Activated CD4-positive, alpha-beta T cell treated with anti-CD3 and anti-CD28 coated beads for 36 hours (primary cell): ENCODE measurements around the gene SLC3A2. TPM values are rescaled to one million over a fixed set of nuclear protein-coding genes. Genes with fewer than 3 reads are reported as not detected.
A peak's percentile ranks its signal among the peaks of the same experiment; 100 is the strongest.

Source experiments
- ATAC-seq: fragments of 200-7000 bp; cut with Tn5 transposase; one replicate; pipeline ENCODE4 v1.10.0; 2021; ENCODE audit warnings: mild to moderate bottlenecking, moderate library complexity
- CTCF ChIA-PET: fragments of 350-600 bp; sonication (Branson Sonifier 250); formaldehyde crosslinking; loops from one replicate; lab custom pipeline; 2021; ENCODE audit warnings: antibody characterized with exemption; lab: Charles Lee
- POLR2A ChIA-PET: fragments of 350-600 bp; sonication (Branson Sonifier 250); formaldehyde crosslinking; loops from one replicate; lab custom pipeline; 2021; ENCODE audit warnings: antibody characterized with exemption, inconsistent platforms; lab: Charles Lee
- DNase-seq: peaks from one replicate; pipeline ENCODE4 v3.0.0-alpha.2; 2020
- H3K27ac Mint-ChIP-seq: one replicate; pipeline ENCODE4 v1.8.0; 2021; ENCODE audit warnings: mixed read lengths
- H3K27me3 Mint-ChIP-seq: one replicate; pipeline ENCODE4 v1.8.0; 2021; ENCODE audit warnings: mixed read lengths
- H3K36me3 Mint-ChIP-seq: one replicate; pipeline ENCODE4 v1.8.0; 2021; ENCODE audit warnings: low read depth, mixed read lengths
- H3K4me1 Mint-ChIP-seq: one replicate; pipeline ENCODE4 v1.8.0; 2021; ENCODE audit warnings: mixed read lengths
- H3K4me3 Mint-ChIP-seq: one replicate; pipeline ENCODE4 v1.8.0; 2021; ENCODE audit warnings: mild to moderate bottlenecking, moderate library complexity, mixed read lengths
- H3K9me3 Mint-ChIP-seq: one replicate; pipeline ENCODE4 v1.8.0; 2021; ENCODE audit warnings: low read depth, mixed read lengths
- intact Hi-C, 2 experiments: fragments of 100-400 bp; cut with DNase I in 1 of 2; cut with micrococcal nuclease in 1 of 2; formaldehyde crosslinking; loops; one replicate each; pipeline versions ENCODE4 v1.14.2 to v1.15.1; 2022 to 2024; cut with DNase I, micrococcal nuclease
- total RNA-seq, 2 experiments: library from RNA; stranded (reverse); gene quantifications; one replicate each; pipeline ENCODE4 v1.2.3, GENCODE V29; 2021

Gene SLC3A2
- total RNA-seq, 2 experiments from 2014 or later = 401 to 402 TPM

GRCh38 chr11:62852523-62853188, 28.0 kb upstream of the SLC3A2 start:
- peak overlapping the region; percentile 99 for H3K4me3 Mint-ChIP-seq
- intact Hi-C loops = no loop called here

GRCh38 chr11:62853279-62853965, 27.3 kb upstream of the SLC3A2 start:
- intact Hi-C loops = no loop called here
- Mint-ChIP-seq H3K4me1 (peaks cover 38% of the 10 kb centered on the region), H3K4me3 (peak overlapping the region; percentile 99), H3K27me3 (no peaks in the 10 kb centered on the region), H3K27ac (peak overlapping the region; percentile 97), H3K9me3 (no peaks in the 10 kb centered on the region), H3K36me3 (peaks cover 66% of the 10 kb centered on the region)
- DNase-seq (peak; percentile 42), ATAC-seq (peak; percentile 21)
- POLR2A ChIA-PET = interaction anchor here (0.7 to 9.3 kb wide), 11 partner anchors 8 to 126 kb away, joined by 3 to 383 read pairs (median 3); partner anchors contain the start of genes HNRNPUL2, SLC3A2, STX5 and TAF6L
- CTCF ChIA-PET = interaction anchor here (1.0 to 6.0 kb wide), 3 partner anchors 12 to 67 kb away, joined by 6 to 44 read pairs (median 7); partner anchors contain the start of gene TMEM179B

More at GRCh38 chr11:62852523-62853188, 28.0 kb upstream of the SLC3A2 start:
- Mint-ChIP-seq H3K4me1 (peaks cover 31% of the 10 kb centered on the region), H3K27me3 (no peaks in the 10 kb centered on the region), H3K27ac (peak overlapping the region; percentile 97), H3K9me3 (no peaks in the 10 kb centered on the region), H3K36me3 (peaks cover 58% of the 10 kb centered on the region)
- CTCF ChIA-PET = interaction anchor here (0.7 to 6.0 kb wide), 3 partner anchors 11 to 92 kb away, joined by 4 to 44 read pairs (median 7); partner anchors contain the start of genes POLR2G and TMEM179B
- no peak for ATAC-seq
- no peak for DNase-seq
- POLR2A ChIA-PET = interaction anchor here (0.7 to 9.3 kb wide), 6 partner anchors 9 to 125 kb away, joined by 3 to 383 read pairs (median 4); partner anchors contain the start of genes STX5, TEX54, TTC9C and WDR74

GRCh38 chr11:62854013-62854824, 26.5 kb upstream of the SLC3A2 start:
- Mint-ChIP-seq H3K9me3 (no peaks in the 10 kb centered on the region), H3K4me1 (peaks cover 41% of the 10 kb centered on the region), H3K4me3 (peak overlapping the region; percentile 99), H3K36me3 (peaks cover 68% of the 10 kb centered on the region), H3K27ac (peak overlapping the region; percentile 97), H3K27me3 (no peaks in the 10 kb centered on the region)
- intact Hi-C loops = no loop called here
- CTCF ChIA-PET = interaction anchor here (1.0 to 6.0 kb wide), 3 partner anchors 13 to 68 kb away, joined by 6 to 44 read pairs (median 8); partner anchors contain the start of gene TMEM179B
- POLR2A ChIA-PET = interaction anchor here (0.7 to 9.3 kb wide), 17 partner anchors 11 to 295 kb away, joined by 3 to 383 read pairs (median 6); partner anchors contain the start of genes C11orf98, CSKMT, HNRNPUL2 and MTA2
- no peak for ATAC-seq
- DNase-seq = no peak

GRCh38 chr11:62854825-62855570, 25.7 kb upstream of the SLC3A2 start:
- intact Hi-C loops = loop anchor here (1.0 to 5.0 kb wide), 5 partner anchors 14 to 243 kb away; partner anchors contain the start of genes C11orf98 (in 1 of the 2), CSKMT (in 1 of the 2), EML3 (in 1 of the 2) and HNRNPUL2 (in 1 of the 2)
- H3K27me3 Mint-ChIP-seq = no peaks in the 10 kb centered on the region
- ATAC-seq (no peak), DNase-seq (no peak)
- H3K27ac Mint-ChIP-seq = peak overlapping the region; percentile 97
- no peaks in the 10 kb centered on the region for H3K9me3 Mint-ChIP-seq
- POLR2A ChIA-PET = interaction anchor here (0.6 to 9.3 kb wide), 28 partner anchors 12 to 1463 kb away, joined by 3 to 383 read pairs (median 5); partner anchors contain the start of genes BSCL2, C11orf98, CSKMT and EEF1G
- peaks cover 74% of the 10 kb centered on the region for H3K36me3 Mint-ChIP-seq
- CTCF ChIA-PET = interaction anchor here (0.8 to 6.0 kb wide), 5 partner anchors 14 to 182 kb away, joined by 3 to 44 read pairs (median 8); partner anchors contain the start of genes HNRNPUL2, SLC3A2 and TMEM179B
- H3K4me3 Mint-ChIP-seq = peak overlapping the region; percentile 99
- H3K4me1 Mint-ChIP-seq = peaks cover 49% of the 10 kb centered on the region

- ATAC-seq (peak; percentile 83), DNase-seq (peak; percentile 99)
- peak overlapping the region; percentile 99 for H3K4me3 Mint-ChIP-seq
- POLR2A ChIA-PET = interaction anchor here (0.5 to 9.3 kb wide), 37 partner anchors 13 to 1462 kb away, joined by 3 to 383 read pairs (median 4); partner anchors contain the start of genes BSCL2, C11orf98, CSKMT and EEF1G
- H3K27ac Mint-ChIP-seq = peak overlapping the region; percentile 97
- H3K36me3 Mint-ChIP-seq = peaks cover 74% of the 10 kb centered on the region
- peaks cover 53% of the 10 kb centered on the region for H3K4me1 Mint-ChIP-seq
- H3K27me3 Mint-ChIP-seq = no peaks in the 10 kb centered on the region
- no peaks in the 10 kb centered on the region for H3K9me3 Mint-ChIP-seq
- CTCF ChIA-PET = interaction anchor here (0.6 to 6.0 kb wide), 12 partner anchors 10 to 188 kb away, joined by 3 to 44 read pairs (median 4); partner anchors contain the start of genes HNRNPUL2, SLC3A2 and TMEM179B
- intact Hi-C loops = loop anchor here (1.0 to 5.0 kb wide), 8 partner anchors 14 to 243 kb away; partner anchors contain the start of genes HNRNPUL2 (in 2 of the 2), NXF1 (in 2 of the 2), TMEM179B (in 2 of the 2) and C11orf98 (in 1 of the 2)
Observed at GRCh38 chr11:62855571-62856332, 24.9 kb upstream of the SLC3A2 start.

GRCh38 chr11:62856333-62856895, 24.3 kb upstream of the SLC3A2 start:
- ChIA-PET CTCF (interaction anchor here (0.6 to 6.0 kb wide), 15 partner anchors 8 to 189 kb away, joined by 3 to 44 read pairs (median 4); partner anchors contain the start of genes HNRNPUL2, SLC3A2 and TMEM179B), POLR2A (interaction anchor here (0.5 to 9.3 kb wide), 34 partner anchors 14 to 1461 kb away, joined by 3 to 383 read pairs (median 4); partner anchors contain the start of genes BSCL2, C11orf98, CSKMT and HNRNPUL2)
- Mint-ChIP-seq H3K9me3 (no peaks in the 10 kb centered on the region), H3K36me3 (peaks cover 69% of the 10 kb centered on the region), H3K27me3 (no peaks in the 10 kb centered on the region), H3K27ac (peak overlapping the region; percentile 97), H3K4me3 (peak overlapping the region; percentile 99), H3K4me1 (peaks cover 54% of the 10 kb centered on the region)
- ATAC-seq = no peak
- DNase-seq = no peak
- intact Hi-C loops = loop anchor here (1.0 to 5.0 kb wide), 6 partner anchors 25 to 244 kb away; partner anchors contain the start of genes TMEM179B (in 2 of the 2), EML3 (in 1 of the 2), HNRNPUL2 (in 1 of the 2) and NXF1 (in 1 of the 2)

GRCh38 chr11:62857541-62857982, 23.1 kb upstream of the SLC3A2 start:
- Mint-ChIP-seq H3K9me3 (no peaks in the 10 kb centered on the region), H3K4me3 (peak overlapping the region; percentile 99), H3K27me3 (no peaks in the 10 kb centered on the region), H3K4me1 (peaks cover 49% of the 10 kb centered on the region), H3K27ac (peak overlapping the region; percentile 97), H3K36me3 (peaks cover 60% of the 10 kb centered on the region)
- DNase-seq (no peak), ATAC-seq (no peak)
- intact Hi-C loops = loop anchor here in 1 of 2 experiments (5.0 kb wide), 1 partner anchor 245 kb away; the partner anchor contains the start of genes EML3 and ROM1
- CTCF ChIA-PET = interaction anchor here (0.6 to 6.0 kb wide), 8 partner anchors 10 to 181 kb away, joined by 3 to 44 read pairs (median 3); partner anchors contain the start of genes HNRNPUL2, SLC3A2 and TMEM179B
- POLR2A ChIA-PET = interaction anchor here (0.6 to 9.3 kb wide), 7 partner anchors 17 to 1472 kb away, joined by 3 to 383 read pairs (median 5); partner anchors contain the start of genes EEF1G, POLR2G and WDR74

- H3K4me3 Mint-ChIP-seq = peak overlapping the region; percentile 99
- H3K27me3 Mint-ChIP-seq = no peaks in the 10 kb centered on the region
- peak overlapping the region; percentile 52 for H3K27ac Mint-ChIP-seq
- intact Hi-C loops = loop anchor here in 1 of 2 experiments (5.0 kb wide), 1 partner anchor 246 kb away; the partner anchor contains the start of genes EML3 and ROM1
- DNase-seq = no peak
- no peaks in the 10 kb centered on the region for H3K9me3 Mint-ChIP-seq
- H3K4me1 Mint-ChIP-seq = peaks cover 46% of the 10 kb centered on the region
- POLR2A ChIA-PET = interaction anchor here (0.8 to 9.3 kb wide), 2 partner anchors 18 to 284 kb away, joined by 3 to 383 read pairs; partner anchors contain the start of genes EEF1G and WDR74
- no peak for ATAC-seq
- CTCF ChIA-PET = interaction anchor here (0.7 to 6.0 kb wide), 5 partner anchors 23 to 182 kb away, joined by 3 to 44 read pairs (median 14); partner anchors contain the start of genes HNRNPUL2, SLC3A2 and TMEM179B
- H3K36me3 Mint-ChIP-seq = peaks cover 56% of the 10 kb centered on the region
Observed at GRCh38 chr11:62858201-62858600, 22.5 kb upstream of the SLC3A2 start.
